ENCODE data around the gene STAT3. TPM values are rescaled to one million over a fixed set of nuclear protein-coding genes. Genes with fewer than 3 reads are reported as not detected.
A peak's percentile ranks its signal among the peaks of the same experiment; 100 is the strongest.

STAT3 gene
- total RNA-seq, 1 experiment from 2014 or later: 74.6 TPM

DNA sequence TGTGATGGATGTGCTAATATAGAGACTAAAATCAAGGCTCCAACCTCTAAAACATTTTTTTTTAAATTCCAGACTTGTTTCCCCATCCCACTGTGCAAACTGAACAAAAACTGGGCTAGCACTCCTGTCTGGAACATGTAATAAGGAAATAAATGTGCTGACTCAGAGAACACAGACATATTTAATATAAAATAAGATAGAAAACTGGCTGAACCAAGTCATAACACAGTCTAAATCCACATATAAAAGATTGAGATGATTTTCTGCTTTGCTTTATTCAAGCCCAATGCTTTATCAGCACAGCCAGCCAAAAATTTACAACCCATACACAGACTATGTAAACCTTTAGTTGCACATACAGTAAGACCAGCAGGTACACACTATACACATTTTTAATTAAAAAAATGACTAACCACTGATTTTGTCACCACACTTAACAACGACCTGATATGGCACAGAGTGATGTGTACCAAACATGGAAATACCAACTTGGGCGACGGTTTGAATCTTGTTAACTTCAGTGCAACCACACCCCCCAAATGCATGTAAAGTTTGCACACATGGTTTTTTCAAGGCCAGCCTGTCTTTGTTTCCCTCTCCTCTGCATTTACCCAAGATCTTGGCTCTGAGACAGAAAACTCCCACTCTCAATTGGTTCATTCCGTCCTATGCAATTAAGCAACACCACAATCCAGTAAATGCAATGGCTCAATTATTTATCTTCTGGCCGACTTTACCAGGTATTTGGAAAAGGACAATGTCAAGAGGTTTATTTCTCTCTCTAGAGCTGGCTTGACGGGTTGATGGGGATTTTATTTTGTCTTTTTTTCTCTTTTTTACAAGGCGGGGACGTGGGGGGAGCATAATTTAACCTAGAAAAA lies 1.2 kb downstream of the STAT3 start:
- no peaks in the 10 kb centered on the region for H3K9me2 ChIP-seq (ENCODE audit: insufficient read depth)
- H3K9me3 ChIP-seq (ENCODE audit: insufficient read depth, low read depth): no peaks in the 10 kb centered on the region
- TF ChIP-seq, protein P1, sequence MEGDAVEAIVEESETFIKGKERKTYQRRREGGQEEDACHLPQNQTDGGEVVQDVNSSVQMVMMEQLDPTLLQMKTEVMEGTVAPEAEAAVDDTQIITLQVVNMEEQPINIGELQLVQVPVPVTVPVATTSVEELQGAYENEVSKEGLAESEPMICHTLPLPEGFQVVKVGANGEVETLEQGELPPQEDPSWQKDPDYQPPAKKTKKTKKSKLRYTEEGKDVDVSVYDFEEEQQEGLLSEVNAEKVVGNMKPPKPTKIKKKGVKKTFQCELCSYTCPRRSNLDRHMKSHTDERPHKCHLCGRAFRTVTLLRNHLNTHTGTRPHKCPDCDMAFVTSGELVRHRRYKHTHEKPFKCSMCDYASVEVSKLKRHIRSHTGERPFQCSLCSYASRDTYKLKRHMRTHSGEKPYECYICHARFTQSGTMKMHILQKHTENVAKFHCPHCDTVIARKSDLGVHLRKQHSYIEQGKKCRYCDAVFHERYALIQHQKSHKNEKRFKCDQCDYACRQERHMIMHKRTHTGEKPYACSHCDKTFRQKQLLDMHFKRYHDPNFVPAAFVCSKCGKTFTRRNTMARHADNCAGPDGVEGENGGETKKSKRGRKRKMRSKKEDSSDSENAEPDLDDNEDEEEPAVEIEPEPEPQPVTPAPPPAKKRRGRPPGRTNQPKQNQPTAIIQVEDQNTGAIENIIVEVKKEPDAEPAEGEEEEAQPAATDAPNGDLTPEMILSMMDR (conservative IDR thresholded peaks at IDR 0.05): no peak
- no peak for TF ChIP-seq EZH2 (IDR thresholded peaks at IDR 0.05; ENCODE audit: low read depth)
- H3K4me3 ChIP-seq: peak overlapping the region; percentile 77
- H3K27ac ChIP-seq: peak overlapping the region; percentile 39
- H2AFZ ChIP-seq: peak overlapping the region; percentile 81; the same call in 1 of the 2 replicates
- H3K4me1 ChIP-seq (replicated peaks; ENCODE audit: insufficient read depth): peaks cover 19% of the 10 kb centered on the region
- CTCF ChIA-PET: no interaction called here
- DNase-seq: no peak
- H3K27me3 ChIP-seq (ENCODE audit: insufficient read depth, low read depth): no peaks in the 10 kb centered on the region
- peaks cover 24% of the 10 kb centered on the region; the same call in 1 of the 2 replicates for H3F3A ChIP-seq (ENCODE audit: insufficient read depth, low read depth)
- POLR2A ChIA-PET (ENCODE audit: unreplicated experiment): no interaction called here
- H3K36me3 ChIP-seq (ENCODE audit: low read depth): no peaks in the 10 kb centered on the region
- peaks cover 55% of the 10 kb centered on the region for H3K79me2 ChIP-seq (ENCODE audit: low read depth)
- H3K4me2 ChIP-seq: peak overlapping the region; percentile 85
- intact Hi-C loops (cut with micrococcal nuclease; ENCODE audit: unreplicated experiment): loop anchor here (5.0 kb wide), 1 partner anchor 40 kb away; no protein-coding TSS in a partner anchor
- TSS peak; percentile 52 for BruUV-seq (replicated peaks)
- H4K20me1 ChIP-seq (ENCODE audit: insufficient read depth): peaks cover 4% of the 10 kb centered on the region; the same call in 1 of the 2 replicates

DNA sequence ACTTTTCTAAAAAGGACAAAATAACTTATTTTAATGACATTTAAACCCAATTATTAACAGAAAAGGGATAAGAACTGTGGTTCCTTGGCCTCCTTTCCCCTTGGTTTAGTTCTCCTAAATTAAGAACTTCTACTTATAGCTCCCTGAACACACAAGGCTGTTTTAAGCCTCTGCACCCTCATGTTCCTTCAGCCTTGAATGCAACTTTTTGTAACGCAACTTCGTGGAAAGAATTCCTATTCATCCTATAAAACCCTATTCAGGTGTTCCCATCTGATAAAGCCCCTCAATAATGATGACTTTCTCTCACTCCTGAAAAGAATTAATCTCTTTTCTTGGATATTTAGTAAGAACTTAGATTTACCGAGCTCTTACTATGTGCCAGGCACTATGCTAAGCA lies 6.3 kb downstream of the STAT3 start:
- no peak overlapping the region for H3K4me2 ChIP-seq
- peaks cover 4% of the 10 kb centered on the region; the same call in 1 of the 2 replicates for H4K20me1 ChIP-seq (ENCODE audit: insufficient read depth)
- H2AFZ ChIP-seq: no peak overlapping the region
- no TSS peak for BruUV-seq (replicated peaks)
- no peaks in the 10 kb centered on the region for H3K27me3 ChIP-seq (ENCODE audit: insufficient read depth, low read depth)
- CTCF ChIA-PET: no interaction called here
- H3K27ac ChIP-seq: no peak overlapping the region
- H3K9me2 ChIP-seq (ENCODE audit: insufficient read depth): no peaks in the 10 kb centered on the region
- peaks cover 5% of the 10 kb centered on the region; the same call in 1 of the 2 replicates for H3F3A ChIP-seq (ENCODE audit: insufficient read depth, low read depth)
- no peak for DNase-seq
- intact Hi-C loops (cut with micrococcal nuclease; ENCODE audit: unreplicated experiment): no loop called here
- no peaks in the 10 kb centered on the region for H3K9me3 ChIP-seq (ENCODE audit: insufficient read depth, low read depth)
- H3K4me1 ChIP-seq (replicated peaks; ENCODE audit: insufficient read depth): peaks cover 8% of the 10 kb centered on the region
- no peaks in the 10 kb centered on the region for H3K36me3 ChIP-seq (ENCODE audit: low read depth)
- TF ChIP-seq, protein P1 (conservative IDR thresholded peaks at IDR 0.05): no peak
- no peak for TF ChIP-seq EZH2 (IDR thresholded peaks at IDR 0.05; ENCODE audit: low read depth)
- POLR2A ChIA-PET (ENCODE audit: unreplicated experiment): no interaction called here
- no peak overlapping the region for H3K4me3 ChIP-seq
- H3K79me2 ChIP-seq (ENCODE audit: low read depth): peaks cover 86% of the 10 kb centered on the region

GRCh38 chr17:42380935-42381334 lies 7.3 kb downstream of the STAT3 start:
- TF ChIP-seq EZH2 (IDR thresholded peaks at IDR 0.05; ENCODE audit: low read depth): no peak
- TF ChIP-seq, protein P1 (conservative IDR thresholded peaks at IDR 0.05): no peak
- no TSS peak for BruUV-seq (replicated peaks)
- Histone ChIP-seq H3K9me3 (ENCODE audit: insufficient read depth, low read depth) (no peaks in the 10 kb centered on the region), H3K4me1 (replicated peaks; ENCODE audit: insufficient read depth) (no peaks in the 10 kb centered on the region), H3K4me3 (no peak overlapping the region), H3K9me2 (ENCODE audit: insufficient read depth) (no peaks in the 10 kb centered on the region), H3K27ac (no peak overlapping the region), H3F3A (ENCODE audit: insufficient read depth, low read depth) (0 out of 2 replicates have a peak, but pooled peaks cover 4% of the 10 kb centered on the region), H3K4me2 (no peak overlapping the region), H3K79me2 (ENCODE audit: low read depth) (peaks cover 78% of the 10 kb centered on the region), H3K36me3 (ENCODE audit: low read depth) (no peaks in the 10 kb centered on the region), H2AFZ (no peak overlapping the region), H4K20me1 (ENCODE audit: insufficient read depth) (peaks cover 4% of the 10 kb centered on the region; the same call in 1 of the 2 replicates), H3K27me3 (ENCODE audit: insufficient read depth, low read depth) (no peaks in the 10 kb centered on the region)
- CTCF ChIA-PET: interaction anchor here (0.7 kb wide), 1 partner anchor 11 kb away, joined by 3 read pairs; no protein-coding TSS in a partner anchor
- no peak for DNase-seq
- POLR2A ChIA-PET (ENCODE audit: unreplicated experiment): no interaction called here
- intact Hi-C loops (cut with micrococcal nuclease; ENCODE audit: unreplicated experiment): no loop called here

All from PC-9 (cell line).